ENCODE results near the gene EFCAB12. TPM values are rescaled to one million over a fixed set of nuclear protein-coding genes. Genes with fewer than 3 reads are reported as not detected.

Gene EFCAB12
- total RNA-seq, 2 experiments from 2014 or later = 1.1 to 2.5 TPM

GRCh38 chr3:129404130-129404529, 24.3 kb downstream of the EFCAB12 start:
- H2AFZ ChIP-seq (ENCODE audit: low read length) = no peak overlapping the region
- ChIA-PET POLR2A (interaction anchor here (1.1 kb wide), 1 partner anchor 12 kb away, joined by 6 read pairs; no protein-coding TSS in a partner anchor), CTCF (ENCODE audit: unreplicated experiment) (no interaction called here)
- no peak for DNase-seq (ENCODE audit: low spot score)
- no peak overlapping the region for H3K4me2 ChIP-seq (ENCODE audit: low read length)
- no TSS peak for BruUV-seq (replicated peaks)
- H4K20me1 ChIP-seq (ENCODE audit: insufficient read depth, low read length) = no peaks in the 10 kb centered on the region
- H3K4me1 ChIP-seq (ENCODE audit: insufficient read depth, low read length, poor library complexity, severe bottlenecking) = peaks cover 11% of the 10 kb centered on the region
- H3K27ac ChIP-seq (ENCODE audit: low read depth, low read length, poor library complexity, severe bottlenecking) = no peak overlapping the region
- intact Hi-C loops (cut with micrococcal nuclease; ENCODE audit: unreplicated experiment) = no loop called here
- no peak overlapping the region for H3K4me3 ChIP-seq (ENCODE audit: low read depth, low read length, poor library complexity, severe bottlenecking)
- H3K36me3 ChIP-seq (ENCODE audit: insufficient read depth, low read length) = no peaks in the 10 kb centered on the region
- peaks cover 1% of the 10 kb centered on the region for H3K79me2 ChIP-seq (ENCODE audit: insufficient read depth, low read depth, low read length)
- H3K9me2 ChIP-seq (ENCODE audit: insufficient read depth, low read length) = no peaks in the 10 kb centered on the region
- no peak for TF ChIP-seq EZH2phosphoT487 (IDR thresholded peaks at IDR 0.05; ENCODE audit: borderline replicate concordance, low read depth, low read length)
- no peak for TF ChIP-seq CTCF (conservative IDR thresholded peaks at IDR 0.05; ENCODE audit: low read length)
- no peaks in the 10 kb centered on the region for H3K9me3 ChIP-seq (ENCODE audit: low read length)

- DNase-seq (ENCODE audit: low spot score) = no peak
- H3K79me2 ChIP-seq (ENCODE audit: insufficient read depth, low read depth, low read length) = peaks cover 8% of the 10 kb centered on the region
- intact Hi-C loops (cut with micrococcal nuclease; ENCODE audit: unreplicated experiment) = no loop called here
- no peaks in the 10 kb centered on the region for H3K9me3 ChIP-seq (ENCODE audit: low read length)
- ChIA-PET CTCF (ENCODE audit: unreplicated experiment) (interaction anchor here (1.0 kb wide), 1 partner anchor 20 kb away, joined by 3 read pairs; no protein-coding TSS in a partner anchor), POLR2A (interaction anchor here (0.6 kb wide), 1 partner anchor 476 kb away, joined by 3 read pairs; no protein-coding TSS in a partner anchor)
- H3K4me2 ChIP-seq (ENCODE audit: low read length) = no peak overlapping the region
- H4K20me1 ChIP-seq (ENCODE audit: insufficient read depth, low read length) = no peaks in the 10 kb centered on the region
- peaks cover 11% of the 10 kb centered on the region for H3K4me1 ChIP-seq (ENCODE audit: insufficient read depth, low read length, poor library complexity, severe bottlenecking)
- no peak overlapping the region for H3K4me3 ChIP-seq (ENCODE audit: low read depth, low read length, poor library complexity, severe bottlenecking)
- H3K36me3 ChIP-seq (ENCODE audit: insufficient read depth, low read length) = no peaks in the 10 kb centered on the region
- no peaks in the 10 kb centered on the region for H3K9me2 ChIP-seq (ENCODE audit: insufficient read depth, low read length)
- BruUV-seq (replicated peaks) = no TSS peak
- H2AFZ ChIP-seq (ENCODE audit: low read length) = no peak overlapping the region
- no peak for TF ChIP-seq EZH2phosphoT487 (IDR thresholded peaks at IDR 0.05; ENCODE audit: borderline replicate concordance, low read depth, low read length)
- no peak for TF ChIP-seq CTCF (conservative IDR thresholded peaks at IDR 0.05; ENCODE audit: low read length)
- H3K27ac ChIP-seq (ENCODE audit: low read depth, low read length, poor library complexity, severe bottlenecking) = no peak overlapping the region
Measured at GRCh38 chr3:129403450-129403849, 25.0 kb downstream of the EFCAB12 start.

GRCh38 chr3:129402616-129403015, 25.8 kb downstream of the EFCAB12 start:
- H3K4me1 ChIP-seq (ENCODE audit: insufficient read depth, low read length, poor library complexity, severe bottlenecking) = peaks cover 19% of the 10 kb centered on the region
- ChIA-PET CTCF (ENCODE audit: unreplicated experiment) (interaction anchor here (1.0 kb wide), 1 partner anchor 19 kb away, joined by 3 read pairs; no protein-coding TSS in a partner anchor), POLR2A (interaction anchor here (0.6 kb wide), 2 partner anchors 56 to 477 kb away, joined by 3 read pairs; no protein-coding TSS in a partner anchor)
- TF ChIP-seq CTCF (conservative IDR thresholded peaks at IDR 0.05; ENCODE audit: low read length) (no peak), EZH2phosphoT487 (IDR thresholded peaks at IDR 0.05; ENCODE audit: borderline replicate concordance, low read depth, low read length) (no peak)
- no peak overlapping the region for H3K4me3 ChIP-seq (ENCODE audit: low read depth, low read length, poor library complexity, severe bottlenecking)
- H3K4me2 ChIP-seq (ENCODE audit: low read length) = no peak overlapping the region
- no peaks in the 10 kb centered on the region for H3K9me3 ChIP-seq (ENCODE audit: low read length)
- BruUV-seq (replicated peaks) = no TSS peak
- no peak overlapping the region for H3K27ac ChIP-seq (ENCODE audit: low read depth, low read length, poor library complexity, severe bottlenecking)
- no peak overlapping the region for H2AFZ ChIP-seq (ENCODE audit: low read length)
- peaks cover under 1% of the 10 kb centered on the region; the same call in 1 of the 2 replicates for H3K36me3 ChIP-seq (ENCODE audit: insufficient read depth, low read length)
- DNase-seq (ENCODE audit: low spot score) = no peak
- H3K9me2 ChIP-seq (ENCODE audit: insufficient read depth, low read length) = no peaks in the 10 kb centered on the region
- H4K20me1 ChIP-seq (ENCODE audit: insufficient read depth, low read length) = 0 out of 2 replicates have a peak, but pooled peaks cover 1% of the 10 kb centered on the region
- intact Hi-C loops (cut with micrococcal nuclease; ENCODE audit: unreplicated experiment) = no loop called here
- peaks cover 17% of the 10 kb centered on the region for H3K79me2 ChIP-seq (ENCODE audit: insufficient read depth, low read depth, low read length)
